GM12801 (cell line): Measurements from ENCODE around the gene PSMD13.

Experiments used
- CTCF ChIP-seq: IDR thresholded peaks from one replicate; pipeline ENCODE4 v1.5.1; 2011; ENCODE audit warnings: control low read depth; ENCODE audit not compliant: insufficient read length; ENCODE audit errors: extremely low read depth

Gene PSMD13

GRCh38 chr11:235180-235579, 1.6 kb upstream of the PSMD13 start:
- TF ChIP-seq CTCF, result no peak

- TF ChIP-seq CTCF, result no peak
Observed at GRCh38 chr11:235609-235996, 1.2 kb upstream of the PSMD13 start.

- no peak for TF ChIP-seq CTCF
Observed at GRCh38 chr11:235997-236773, 591 bp upstream of the PSMD13 start, which contains the start of gene SIRT3. SIRT3 (minus strand) TSS chr11:236342; CDS start chr11:236328, 14 bp downstream.

GRCh38 chr11:240315-240714, 3.5 kb downstream of the PSMD13 start:
- TF ChIP-seq CTCF, result no peak

GRCh38 chr11:241634-242033, 4.9 kb downstream of the PSMD13 start:
- TF ChIP-seq CTCF, result no peak

GRCh38 chr11:244376-244775, 7.6 kb downstream of the PSMD13 start:
- no peak for TF ChIP-seq CTCF

- no peak for TF ChIP-seq CTCF
Observed at GRCh38 chr11:249062-249461, 12.3 kb downstream of the PSMD13 start.
